Stimulated activated CD4-positive, alpha-beta T cell treated with anti-CD3 and anti-CD28 coated beads, Interleukin-1b, Interleukin-23, amount 100 ng/mL, for 24 hours (primary cell): ENCODE results near the gene AP1S1.
"Not testable (repeated sequence)": the region's sequence is repeated elsewhere in the genome, so short reads cannot be mapped to it uniquely, and the experiment has no call there.

Source experiments
- DNase-seq, 4 experiments: peaks; one replicate each; pipeline ENCODE4 v3.0.0-alpha.2; 2020; ENCODE audit warnings: low read depth in 4 of 4, low spot score in 1 of 4

AP1S1 gene

GRCh38 chr7:101153969-101154692, at the start of gene AP1S1:
Gene AP1S1, plus strand, starts transcription at chr7:101154476. Its CDS starts 39 bp downstream, at chr7:101154515.
- peak; percentile 79 to 93 (median 90) for DNase-seq

- DNase-seq = no peak
Measured at GRCh38 chr7:101104799-101105198, 49.5 kb upstream of the AP1S1 start.

- not testable (repeated sequence) for DNase-seq
Measured at GRCh38 chr7:101105248-101105647, 49.0 kb upstream of the AP1S1 start.

DNA sequence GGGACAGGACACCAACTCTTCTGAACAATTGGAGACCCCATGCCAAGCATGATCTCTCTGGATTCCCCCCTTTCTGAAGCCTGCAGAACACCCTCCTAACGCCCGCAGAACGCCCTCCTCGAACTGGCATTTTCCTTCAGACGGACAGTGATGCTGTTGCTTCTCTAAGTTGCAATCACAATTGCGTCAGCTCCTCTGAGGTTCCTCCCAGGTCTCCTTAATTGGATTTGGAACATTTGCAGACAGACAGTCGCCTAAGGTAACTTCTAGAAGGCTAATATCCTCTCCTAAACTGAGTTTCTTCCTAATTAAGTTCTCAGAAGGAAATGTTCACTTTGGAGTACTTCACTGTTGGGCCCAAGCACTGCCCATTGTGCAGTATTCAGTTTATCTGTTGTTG, 47.9 kb upstream of the AP1S1 start:
- no peak for DNase-seq

- DNase-seq = no peak
Measured at GRCh38 chr7:101108330-101108857, 45.9 kb upstream of the AP1S1 start.

DNA sequence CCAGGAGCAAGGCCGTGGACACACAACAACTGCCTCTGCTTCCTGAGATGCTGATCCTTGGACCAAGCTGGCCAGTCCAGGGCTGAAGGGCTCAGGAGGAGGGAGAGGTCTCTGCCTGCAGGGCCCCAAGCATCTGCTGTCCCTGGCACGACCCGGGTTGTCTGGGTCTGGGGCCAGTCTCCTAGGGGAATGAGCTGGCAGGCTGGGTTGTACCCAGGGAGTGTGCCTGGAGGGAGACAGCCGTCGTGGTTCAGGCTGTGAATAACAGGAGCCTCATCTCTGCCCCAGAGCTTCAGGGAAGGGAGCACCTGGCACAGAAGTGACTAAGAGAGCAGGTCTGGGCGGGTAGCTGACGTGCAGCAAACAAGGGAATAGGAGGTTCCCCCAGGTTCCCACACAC, 45.3 kb upstream of the AP1S1 start:
- no peak for DNase-seq

GRCh38 chr7:101109368-101109767, 44.9 kb upstream of the AP1S1 start:
- DNase-seq = no peak

DNA sequence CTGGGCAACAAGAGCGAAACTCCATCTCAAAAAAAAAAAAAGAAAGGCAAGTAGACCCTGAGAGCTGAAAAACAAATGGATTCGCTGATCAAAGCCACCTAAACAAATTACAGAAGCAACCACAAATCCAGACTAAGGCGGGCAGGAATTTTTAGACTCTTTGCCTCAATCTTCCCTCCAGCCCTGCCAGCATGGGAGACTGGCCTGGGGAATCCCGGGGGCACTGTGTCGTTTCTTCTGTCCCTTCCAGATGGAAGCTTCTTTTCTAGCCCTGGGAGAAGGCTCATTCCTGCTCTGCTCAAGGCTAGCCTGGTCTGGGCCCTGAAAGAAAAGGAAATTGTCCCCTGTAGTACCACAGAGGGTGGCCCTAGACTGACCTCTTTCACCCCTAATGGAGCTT, 43.0 kb upstream of the AP1S1 start:
- no peak for DNase-seq

- DNase-seq = no peak
Measured at GRCh38 chr7:101112233-101112632, 42.0 kb upstream of the AP1S1 start.

DNA sequence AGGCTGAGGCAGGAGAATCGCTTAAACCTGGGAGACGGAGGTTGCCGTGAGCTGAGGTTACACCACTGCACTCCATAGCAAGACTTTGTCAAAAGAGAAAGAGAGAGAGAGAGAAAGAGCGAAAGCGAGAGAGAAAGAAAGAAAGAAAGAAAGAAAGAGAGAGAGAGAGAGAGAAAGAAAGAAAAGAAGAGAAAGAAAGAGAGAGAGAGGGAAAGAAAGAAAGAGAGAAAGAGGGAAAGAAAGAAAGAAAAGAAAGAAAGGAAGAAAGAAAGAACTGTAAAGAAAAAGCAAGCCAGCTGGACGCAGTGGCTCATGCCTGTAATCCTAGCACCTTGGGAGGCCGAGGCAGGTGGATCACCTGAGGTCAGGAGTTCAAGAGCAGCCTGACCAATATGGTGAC, 41.1 kb upstream of the AP1S1 start:
- DNase-seq = not testable (repeated sequence)

DNA sequence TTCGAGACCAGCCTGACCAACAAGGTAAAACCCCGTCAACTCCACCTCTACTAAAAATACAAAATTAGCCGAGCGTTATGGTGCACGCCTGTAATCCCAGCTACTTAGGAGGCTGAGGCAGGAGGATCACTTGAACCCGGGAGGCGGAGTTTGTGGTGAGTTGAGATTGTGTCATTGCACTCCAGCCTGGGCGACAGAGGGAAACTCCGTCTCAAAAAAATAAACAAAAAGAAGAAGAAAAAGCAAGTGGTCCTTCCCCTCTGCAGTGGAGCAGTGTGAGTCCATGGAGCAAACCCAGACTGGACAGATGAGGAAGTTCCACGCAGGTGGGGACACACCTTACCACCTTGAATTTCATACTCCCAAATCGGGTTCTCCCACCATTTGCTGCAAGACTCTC, 40.4 kb upstream of the AP1S1 start:
- DNase-seq = no peak

- no peak for DNase-seq
Measured at GRCh38 chr7:101114492-101114891, 39.8 kb upstream of the AP1S1 start.

DNA sequence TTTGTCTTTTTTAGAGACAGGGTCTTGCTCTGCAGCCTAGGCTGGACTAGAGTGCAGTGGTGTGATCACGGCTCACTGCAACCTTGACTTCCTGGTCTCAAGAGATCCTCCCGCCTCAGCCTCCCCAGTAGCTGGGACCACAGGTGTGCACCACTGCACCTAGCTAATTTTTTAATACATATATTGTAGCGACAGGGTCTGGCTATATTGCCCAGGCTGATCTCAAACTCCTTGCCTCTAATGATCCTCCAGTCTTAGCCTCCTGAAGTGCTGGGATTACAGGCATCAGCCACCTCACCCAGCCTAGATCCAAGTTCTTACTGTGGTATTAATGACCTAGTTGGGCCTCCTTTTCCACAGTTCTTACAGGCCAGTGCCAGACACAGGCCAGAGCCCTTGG, 39.1 kb upstream of the AP1S1 start:
- no peak for DNase-seq

DNA sequence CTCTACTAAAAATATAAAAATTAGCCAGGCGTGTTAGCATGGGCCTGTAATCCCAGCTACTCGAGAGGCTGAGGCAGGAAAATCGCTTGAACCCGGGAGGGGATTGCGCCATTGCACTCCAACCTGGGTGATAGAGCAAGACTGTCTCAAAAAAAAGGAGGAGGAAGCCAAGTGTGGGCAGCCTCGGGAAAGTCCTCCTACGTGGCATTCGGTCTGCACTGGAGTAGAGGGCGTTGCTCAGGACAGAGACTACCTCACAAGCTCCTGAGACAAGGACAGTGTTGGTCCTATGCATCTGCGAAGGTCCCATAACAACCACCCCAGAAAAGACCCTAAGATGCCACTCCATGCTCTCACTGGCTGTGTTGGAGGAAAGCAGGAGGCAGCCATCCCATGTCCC, 37.4 kb upstream of the AP1S1 start:
- DNase-seq = no peak

DNA sequence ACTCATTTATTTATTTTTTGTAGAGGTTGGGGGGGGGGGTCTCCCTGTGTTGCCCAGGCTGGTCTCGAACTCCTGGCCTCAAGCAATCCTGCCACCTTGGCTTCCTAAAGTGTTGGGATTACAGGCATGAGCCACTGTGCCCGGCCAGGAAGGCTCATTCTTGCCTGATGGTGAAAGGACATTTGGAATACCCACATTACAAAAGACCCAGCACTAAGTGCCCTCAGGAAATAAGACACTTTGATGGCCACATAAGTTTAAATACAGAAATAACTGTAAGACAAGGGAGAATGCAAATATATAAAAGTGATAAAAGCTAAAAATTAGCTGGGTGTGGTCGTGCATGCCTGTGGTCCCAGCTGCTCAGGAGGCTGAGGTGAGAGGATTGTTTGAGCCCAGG, 35.4 kb upstream of the AP1S1 start:
- no peak for DNase-seq

GRCh38 chr7:101119876-101120275, 34.4 kb upstream of the AP1S1 start:
- DNase-seq = no peak

- DNase-seq = no peak
Measured at GRCh38 chr7:101120315-101120714, 34.0 kb upstream of the AP1S1 start.

- not testable (repeated sequence) for DNase-seq
Measured at GRCh38 chr7:101121631-101121990, 32.7 kb upstream of the AP1S1 start.

DNA sequence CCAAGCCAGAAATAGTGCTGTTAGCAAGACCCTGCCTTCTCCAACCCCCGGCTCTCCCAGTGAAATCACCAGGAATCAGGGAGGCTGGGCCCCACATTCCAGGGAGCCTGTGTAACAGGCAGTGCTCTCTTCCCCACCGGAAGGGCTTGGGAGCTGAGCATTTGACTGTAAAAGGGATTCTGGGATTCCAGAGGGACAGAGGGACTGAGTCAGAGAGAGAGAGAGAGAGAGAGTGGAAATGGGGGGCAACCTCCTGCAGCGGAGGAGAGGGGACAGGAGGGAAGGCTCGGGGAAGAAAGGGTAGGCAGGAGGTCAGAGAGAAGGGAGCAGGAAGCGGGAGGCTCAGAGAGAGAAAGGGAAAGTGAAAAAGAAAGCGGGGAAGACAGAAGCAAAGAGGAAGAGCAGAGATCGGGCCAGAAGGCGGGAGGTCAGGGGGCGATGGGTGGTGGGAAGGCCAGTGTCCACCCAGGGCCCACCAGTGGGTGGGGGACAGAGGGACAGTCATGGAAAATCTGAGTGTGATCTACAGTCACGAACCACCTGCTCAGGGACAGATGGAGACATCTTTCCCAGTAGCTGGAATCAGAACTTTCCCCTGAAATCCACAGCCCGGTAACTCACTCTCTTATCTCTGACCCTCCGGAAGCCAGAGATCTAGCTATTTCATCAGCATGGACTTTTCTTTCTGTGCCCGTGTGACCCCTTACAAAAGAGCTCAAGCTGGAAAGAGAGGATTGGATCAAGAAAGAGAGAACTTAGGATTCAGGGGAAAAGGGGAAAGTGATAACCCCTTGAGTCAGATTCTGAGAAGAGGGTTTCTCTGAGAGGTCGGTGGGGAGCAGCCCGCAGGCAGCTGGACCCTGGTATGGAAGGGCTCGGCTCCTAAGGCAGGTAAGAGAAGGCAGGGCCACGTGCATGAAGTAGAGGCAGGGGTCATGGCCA, 32.0 kb upstream of the AP1S1 start:
- DNase-seq = no peak

DNA sequence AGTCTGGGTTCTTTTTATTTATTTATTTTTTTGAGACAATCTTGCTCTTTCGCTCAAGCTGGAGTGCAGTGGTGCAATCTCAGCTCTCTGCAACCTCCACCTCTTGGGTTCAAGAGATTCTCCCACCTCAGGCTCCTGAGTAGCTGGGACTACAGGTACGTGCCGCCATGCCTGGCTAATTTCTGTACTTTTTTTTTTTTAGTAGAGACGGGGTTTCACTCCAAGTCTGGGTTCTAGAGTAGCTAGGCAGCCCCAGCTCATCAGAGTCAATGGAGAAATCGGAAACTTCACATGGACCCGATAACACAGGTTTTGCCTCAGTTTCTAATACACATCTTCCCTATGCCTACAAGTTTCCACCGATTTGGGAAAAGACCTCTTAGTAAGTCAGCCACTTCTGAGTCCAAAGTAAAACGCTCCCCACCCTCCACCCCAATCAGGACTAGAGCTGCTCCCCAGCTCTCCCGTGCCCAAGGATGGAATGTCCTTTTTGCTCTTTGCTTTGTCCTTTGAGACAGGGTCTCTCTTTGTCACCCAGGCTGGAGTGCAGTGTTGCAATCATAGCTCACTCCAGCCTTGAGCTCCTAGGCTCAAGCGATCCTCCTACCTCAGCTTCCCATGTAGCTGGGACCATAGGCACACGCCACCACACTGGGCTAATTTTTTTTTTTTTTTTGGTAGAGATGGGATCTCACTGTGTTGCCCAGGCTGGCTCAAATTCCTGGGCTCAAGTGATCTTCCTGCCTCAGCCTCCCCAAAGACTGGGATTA, 31.2 kb upstream of the AP1S1 start:
- DNase-seq = no peak

GRCh38 chr7:101123703-101124068, 30.6 kb upstream of the AP1S1 start:
- no peak for DNase-seq
